Measurements from ENCODE around the gene NTNG2.
"Not testable (repeated sequence)": the region's sequence is repeated elsewhere in the genome, so short reads cannot be mapped to it uniquely, and the experiment has no call there.

Gene NTNG2

GRCh38 chr9:132268725-132269352 lies 107.0 kb downstream of the NTNG2 start:
- DNase-seq, result peak; percentile 17 to 74

GRCh38 chr9:132269704-132270516 lies 108.1 kb downstream of the NTNG2 start:
- DNase-seq, result not testable (repeated sequence)

- no peak for DNase-seq
Observed at GRCh38 chr9:132274861-132275260, 113.0 kb downstream of the NTNG2 start.

- no peak for DNase-seq
Observed at GRCh38 chr9:132283165-132283564, 121.3 kb downstream of the NTNG2 start.

GRCh38 chr9:132283863-132284262 lies 122.0 kb downstream of the NTNG2 start:
- no peak for DNase-seq

GRCh38 chr9:132287256-132287760 lies 125.5 kb downstream of the NTNG2 start:
- DNase-seq, result no peak

- DNase-seq, result no peak
Observed at GRCh38 chr9:132288361-132288760, 126.5 kb downstream of the NTNG2 start.

GRCh38 chr9:132288966-132289365 lies 127.1 kb downstream of the NTNG2 start:
- no peak for DNase-seq

GRCh38 chr9:132293145-132293721 lies 131.4 kb downstream of the NTNG2 start:
- DNase-seq, result no peak
